GM21447 (cell line): Measurements from ENCODE around the gene MICAL2.

Experiments
- ATAC-seq: cut with Tn5 transposase; IDR thresholded peaks from one replicate; pipeline ENCODE4 v1.9.1; 2021; ENCODE audit not compliant: unreplicated experiment

Gene MICAL2

GRCh38 chr11:12306830-12307229, 196.4 kb downstream of the MICAL2 start:
- no peak for ATAC-seq

- ATAC-seq = no peak
These were observed 201.7 kb downstream of the MICAL2 start for GRCh38 chr11:12312132-12312531.
